GM23338 (cell line): ENCODE data around the gene FXYD7. TPM values are rescaled to one million over a fixed set of nuclear protein-coding genes. Genes with fewer than 3 reads are reported as not detected.

Source experiments
- ATAC-seq: fragments of 200-7000 bp; cut with Tn5 transposase; 3 replicates; pipeline ENCODE4 v1.9.1; 2020
- DNase-seq: peaks from one replicate; pipeline ENCODE4 v3.0.0-alpha.2; 2015; ENCODE audit warnings: low spot score
- H2AFZ ChIP-seq: fragments of 200-600 bp; sonication (generic); 2 replicates; pipeline ENCODE4 v1.8.0; 2016; ENCODE audit warnings: antibody characterized with exemption, mild to moderate bottlenecking, moderate library complexity
- H3F3A ChIP-seq: fragments of 200-600 bp; sonication (generic); replicated peaks from 2 replicates; pipeline ENCODE4 v1.8.0; 2017; ENCODE audit warnings: antibody characterized with exemption, mixed run types, low read depth
- H3K27ac ChIP-seq: fragments of 200-600 bp; sonication (generic); 2 replicates; pipeline ENCODE4 v1.6.1; 2016; ENCODE audit warnings: low read depth
- H3K27me3 ChIP-seq: fragments of 200-600 bp; sonication (generic); 2 replicates; pipeline ENCODE4 v1.8.0; 2016; ENCODE audit warnings: mild to moderate bottlenecking, mixed run types, moderate library complexity; ENCODE audit not compliant: insufficient read depth
- H3K36me3 ChIP-seq: fragments of 200-600 bp; sonication (generic); 2 replicates; pipeline ENCODE4 v1.8.0; 2016; ENCODE audit warnings: mild to moderate bottlenecking; ENCODE audit not compliant: insufficient read depth
- H3K4me1 ChIP-seq: fragments of 200-600 bp; sonication (generic); 2 replicates; pipeline ENCODE4 v1.8.0; 2016; ENCODE audit warnings: mild to moderate bottlenecking, moderate library complexity; ENCODE audit not compliant: insufficient read depth
- H3K4me2 ChIP-seq: fragments of 200-600 bp; sonication (generic); 2 replicates; pipeline ENCODE4 v1.7.1; 2017; ENCODE audit warnings: mixed run types
- H3K4me3 ChIP-seq: fragments of 200-600 bp; sonication (generic); 2 replicates; pipeline ENCODE4 v1.6.1; 2016; ENCODE audit warnings: mixed run types
- H3K79me2 ChIP-seq: fragments of 200-600 bp; sonication (generic); replicated peaks from 2 replicates; pipeline ENCODE4 v1.8.0; 2017; ENCODE audit warnings: mild to moderate bottlenecking; ENCODE audit not compliant: insufficient read depth
- H3K9me2 ChIP-seq: fragments of 200-600 bp; sonication (generic); 2 replicates; pipeline ENCODE4 v1.8.0; 2017; ENCODE audit not compliant: insufficient read depth
- H4K20me1 ChIP-seq: fragments of 200-600 bp; sonication (generic); replicated peaks from 2 replicates; pipeline ENCODE4 v1.8.0; 2017; ENCODE audit warnings: mild to moderate bottlenecking; ENCODE audit not compliant: insufficient read depth
- H3K27ac Mint-ChIP-seq: 2 replicates; pipeline ENCODE4 v1.8.0; 2020; ENCODE audit warnings: inconsistent platforms, mild to moderate bottlenecking, moderate library complexity, mixed read lengths
- H3K27me3 Mint-ChIP-seq: 3 replicates; pipeline ENCODE4 v1.8.0; 2022; ENCODE audit warnings: low read depth, mild to moderate bottlenecking, moderate library complexity, mixed read lengths, inconsistent platforms; ENCODE audit not compliant: insufficient read depth, poor library complexity
- H3K36me3 Mint-ChIP-seq: 3 replicates; pipeline ENCODE4 v1.8.0; 2021; ENCODE audit warnings: low read depth, mild to moderate bottlenecking, inconsistent platforms, moderate library complexity, mixed read lengths
- H3K4me1 Mint-ChIP-seq: 3 replicates; pipeline ENCODE4 v1.8.0; 2020; ENCODE audit warnings: mild to moderate bottlenecking, inconsistent platforms, mixed read lengths
- H3K4me3 Mint-ChIP-seq: 3 replicates; pipeline ENCODE4 v1.8.0; 2021; ENCODE audit warnings: moderate library complexity, mild to moderate bottlenecking, inconsistent platforms, mixed read lengths
- H3K9me3 Mint-ChIP-seq: 3 replicates; pipeline ENCODE4 v1.8.0; 2020; ENCODE audit warnings: moderate library complexity, mild to moderate bottlenecking, inconsistent platforms, mixed read lengths
- CREB1 ChIP-seq: fragments of 250-450 bp; sonication (Bioruptor Pico); IDR thresholded peaks from 2 replicates; pipeline ENCODE4 v1.5.0; 2020; ENCODE audit warnings: low read depth, mild to moderate bottlenecking, moderate library complexity
- EZH2 ChIP-seq: fragments of 200-600 bp; sonication (generic); IDR thresholded peaks from one replicate; pipeline ENCODE4 v1.8.0; 2017; ENCODE audit warnings: antibody characterized with exemption, mild to moderate bottlenecking, low read depth; ENCODE audit not compliant: unreplicated experiment
- EZH2phosphoT487 ChIP-seq: fragments of 200-600 bp; sonication (generic); IDR thresholded peaks from one replicate; pipeline ENCODE4 v1.8.1; 2018; ENCODE audit warnings: antibody characterized with exemption; ENCODE audit not compliant: unreplicated experiment
- JUNB ChIP-seq: IDR thresholded peaks from one replicate; pipeline ENCODE4 v1.6.1; 2016; ENCODE audit warnings: antibody characterized with exemption; ENCODE audit not compliant: unreplicated experiment
- POLR2AphosphoS5 ChIP-seq: IDR thresholded peaks from 2 replicates; pipeline ENCODE4 v1.6.1; 2016; ENCODE audit warnings: antibody characterized with exemption, low read depth
- STAT1 ChIP-seq: IDR thresholded peaks from one replicate; pipeline ENCODE4 v1.6.1; 2016; ENCODE audit warnings: antibody characterized with exemption; ENCODE audit not compliant: unreplicated experiment
- ZNF114 ChIP-seq: fragments of 250-450 bp; sonication (Bioruptor Pico); IDR thresholded peaks from 2 replicates; pipeline ENCODE4 v1.5.0; 2020; ENCODE audit warnings: mild to moderate bottlenecking, moderate library complexity
- ZNF331 ChIP-seq: fragments of 250-450 bp; sonication (Bioruptor Pico); IDR thresholded peaks from 2 replicates; pipeline ENCODE4 v1.5.0; 2020; ENCODE audit warnings: low read depth, mild to moderate bottlenecking, moderate library complexity
- polyA plus RNA-seq: library from polyadenylated mRNA; unstranded; fragments of >200 nt; fragmentation: Nextera tagmentation; extraction: Ambion mirVana; gene quantifications from 2 replicates; pipeline ENCODE4 v1.2.1, GENCODE V29; 2016
- total RNA-seq: library from RNA; depleted of rRNA; stranded (reverse); fragments of >200 nt; shearing (Covaris generic); gene quantifications from 2 replicates; pipeline ENCODE4 v1.2.3, GENCODE V29; 2014
- TF ChIP-seq, protein P1 (sequence below): IDR thresholded peaks from one replicate; pipeline ENCODE4 v1.6.1; 2018; ENCODE audit warnings: antibody characterized with exemption; ENCODE audit not compliant: unreplicated experiment
- TF ChIP-seq, protein P2 (sequence below): fragments of 250-450 bp; sonication (Bioruptor Pico); IDR thresholded peaks from 2 replicates; pipeline ENCODE4 v1.5.0; 2020; ENCODE audit warnings: mild to moderate bottlenecking, moderate library complexity
- TF ChIP-seq, protein P3 (sequence below), 2 experiments: fragments of 200-600 bp in 1 of 2; sonication (generic) in 1 of 2; conservative IDR thresholded peaks; 2 replicates each; pipeline versions ENCODE4 v1.5.1 to v1.6.1; 2016 to 2017; ENCODE audit warnings: antibody characterized with exemption in 2 of 2, low read depth in 2 of 2, mild to moderate bottlenecking in 2 of 2, moderate library complexity in 1 of 2
- TF ChIP-seq, protein P4 (sequence below): IDR thresholded peaks from 2 replicates; pipeline ENCODE4 v1.6.1; 2016; ENCODE audit warnings: antibody characterized with exemption

Gene FXYD7
- total and polyA plus RNA-seq, 2 experiments from 2014 or later, result 9.6 to 44.0 TPM

DNA sequence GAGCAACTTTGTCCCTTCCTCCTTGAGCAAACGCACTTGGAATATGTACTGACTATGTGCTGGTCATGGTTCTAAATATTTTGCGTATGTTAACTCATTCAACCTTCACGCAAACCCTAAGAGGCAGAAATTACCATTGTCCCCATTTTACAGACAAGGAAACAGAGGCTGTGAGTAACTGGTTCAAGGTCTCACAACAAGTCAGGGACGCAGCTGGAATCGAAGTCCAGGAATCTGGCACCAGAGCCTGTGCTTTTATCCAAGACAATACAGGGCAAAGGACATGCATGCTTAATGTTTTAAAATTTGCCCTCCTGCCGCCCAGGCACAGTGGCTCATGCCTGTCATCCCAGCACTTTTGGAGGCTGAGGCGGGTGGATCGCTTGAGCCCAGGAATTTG lies 16.6 kb downstream of the FXYD7 start (continued):
- TF ChIP-seq, protein P1, sequence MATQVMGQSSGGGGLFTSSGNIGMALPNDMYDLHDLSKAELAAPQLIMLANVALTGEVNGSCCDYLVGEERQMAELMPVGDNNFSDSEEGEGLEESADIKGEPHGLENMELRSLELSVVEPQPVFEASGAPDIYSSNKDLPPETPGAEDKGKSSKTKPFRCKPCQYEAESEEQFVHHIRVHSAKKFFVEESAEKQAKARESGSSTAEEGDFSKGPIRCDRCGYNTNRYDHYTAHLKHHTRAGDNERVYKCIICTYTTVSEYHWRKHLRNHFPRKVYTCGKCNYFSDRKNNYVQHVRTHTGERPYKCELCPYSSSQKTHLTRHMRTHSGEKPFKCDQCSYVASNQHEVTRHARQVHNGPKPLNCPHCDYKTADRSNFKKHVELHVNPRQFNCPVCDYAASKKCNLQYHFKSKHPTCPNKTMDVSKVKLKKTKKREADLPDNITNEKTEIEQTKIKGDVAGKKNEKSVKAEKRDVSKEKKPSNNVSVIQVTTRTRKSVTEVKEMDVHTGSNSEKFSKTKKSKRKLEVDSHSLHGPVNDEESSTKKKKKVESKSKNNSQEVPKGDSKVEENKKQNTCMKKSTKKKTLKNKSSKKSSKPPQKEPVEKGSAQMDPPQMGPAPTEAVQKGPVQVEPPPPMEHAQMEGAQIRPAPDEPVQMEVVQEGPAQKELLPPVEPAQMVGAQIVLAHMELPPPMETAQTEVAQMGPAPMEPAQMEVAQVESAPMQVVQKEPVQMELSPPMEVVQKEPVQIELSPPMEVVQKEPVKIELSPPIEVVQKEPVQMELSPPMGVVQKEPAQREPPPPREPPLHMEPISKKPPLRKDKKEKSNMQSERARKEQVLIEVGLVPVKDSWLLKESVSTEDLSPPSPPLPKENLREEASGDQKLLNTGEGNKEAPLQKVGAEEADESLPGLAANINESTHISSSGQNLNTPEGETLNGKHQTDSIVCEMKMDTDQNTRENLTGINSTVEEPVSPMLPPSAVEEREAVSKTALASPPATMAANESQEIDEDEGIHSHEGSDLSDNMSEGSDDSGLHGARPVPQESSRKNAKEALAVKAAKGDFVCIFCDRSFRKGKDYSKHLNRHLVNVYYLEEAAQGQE, result no peak
- no peak for TF ChIP-seq STAT1

DNA sequence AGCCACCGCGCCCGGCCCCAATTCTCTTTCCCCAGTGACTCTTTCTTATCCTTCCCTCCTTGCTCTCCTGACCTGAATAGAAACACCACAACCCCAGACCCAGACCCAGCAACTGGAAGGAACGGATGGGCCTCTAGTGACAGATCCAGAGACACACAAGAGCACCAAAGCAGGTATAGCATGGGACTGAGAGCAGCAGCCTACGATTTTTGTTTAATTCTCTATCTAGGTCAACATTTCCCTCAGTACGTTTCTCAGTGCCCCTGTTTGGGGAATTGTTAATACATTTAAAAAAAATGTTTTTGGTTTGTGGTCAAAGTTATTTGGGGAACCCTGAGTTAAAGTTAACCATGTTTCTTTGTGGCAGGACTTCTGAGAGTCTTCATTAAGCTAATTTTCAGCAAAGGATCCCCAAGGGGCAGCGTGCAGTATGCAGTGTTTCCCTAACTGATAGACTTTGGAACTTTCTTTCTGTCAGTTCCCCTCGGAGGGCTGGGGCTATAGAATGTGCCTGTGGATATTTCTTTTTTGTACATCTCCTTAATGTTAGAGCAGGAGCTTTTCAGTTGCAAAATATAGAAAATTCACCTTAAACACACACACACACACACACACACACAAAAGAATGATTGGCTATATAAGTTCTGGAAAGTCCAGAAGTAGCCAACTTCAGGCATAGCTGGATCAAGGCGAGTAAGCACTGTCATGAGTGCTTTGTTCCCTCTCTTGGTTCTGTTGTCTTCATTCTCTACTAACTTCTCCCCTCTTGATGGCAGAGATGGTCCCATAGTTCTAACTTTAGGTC lies 17.8 kb downstream of the FXYD7 start:
- peaks cover 8% of the 10 kb centered on the region for H3K4me1 Mint-ChIP-seq
- H3K27me3 ChIP-seq, result no peaks in the 10 kb centered on the region
- peaks cover 6% of the 10 kb centered on the region for H3K79me2 ChIP-seq
- H3K4me1 ChIP-seq, result peaks cover 6% of the 10 kb centered on the region; the same call in 1 of the 2 replicates
- peaks cover 14% of the 10 kb centered on the region; the same call in 1 of the 2 replicates for H4K20me1 ChIP-seq
- peaks cover 10% of the 10 kb centered on the region for H3K9me3 Mint-ChIP-seq
- H3K4me3 Mint-ChIP-seq, result no peak overlapping the region
- H3K27me3 Mint-ChIP-seq, result peaks cover 3% of the 10 kb centered on the region
- no peak overlapping the region for H3K4me2 ChIP-seq
- H3K36me3 Mint-ChIP-seq, result peaks cover 97% of the 10 kb centered on the region
- H3K27ac ChIP-seq, result no peak overlapping the region
- no peak overlapping the region for H3K27ac Mint-ChIP-seq
- H3F3A ChIP-seq, result 0 out of 2 replicates have a peak, but pooled peaks cover 3% of the 10 kb centered on the region
- DNase-seq, result no peak
- TF ChIP-seq CREB1 (CRISPR knock-in tag), result no peak
- TF ChIP-seq STAT1, result no peak
- TF ChIP-seq, protein P2, sequence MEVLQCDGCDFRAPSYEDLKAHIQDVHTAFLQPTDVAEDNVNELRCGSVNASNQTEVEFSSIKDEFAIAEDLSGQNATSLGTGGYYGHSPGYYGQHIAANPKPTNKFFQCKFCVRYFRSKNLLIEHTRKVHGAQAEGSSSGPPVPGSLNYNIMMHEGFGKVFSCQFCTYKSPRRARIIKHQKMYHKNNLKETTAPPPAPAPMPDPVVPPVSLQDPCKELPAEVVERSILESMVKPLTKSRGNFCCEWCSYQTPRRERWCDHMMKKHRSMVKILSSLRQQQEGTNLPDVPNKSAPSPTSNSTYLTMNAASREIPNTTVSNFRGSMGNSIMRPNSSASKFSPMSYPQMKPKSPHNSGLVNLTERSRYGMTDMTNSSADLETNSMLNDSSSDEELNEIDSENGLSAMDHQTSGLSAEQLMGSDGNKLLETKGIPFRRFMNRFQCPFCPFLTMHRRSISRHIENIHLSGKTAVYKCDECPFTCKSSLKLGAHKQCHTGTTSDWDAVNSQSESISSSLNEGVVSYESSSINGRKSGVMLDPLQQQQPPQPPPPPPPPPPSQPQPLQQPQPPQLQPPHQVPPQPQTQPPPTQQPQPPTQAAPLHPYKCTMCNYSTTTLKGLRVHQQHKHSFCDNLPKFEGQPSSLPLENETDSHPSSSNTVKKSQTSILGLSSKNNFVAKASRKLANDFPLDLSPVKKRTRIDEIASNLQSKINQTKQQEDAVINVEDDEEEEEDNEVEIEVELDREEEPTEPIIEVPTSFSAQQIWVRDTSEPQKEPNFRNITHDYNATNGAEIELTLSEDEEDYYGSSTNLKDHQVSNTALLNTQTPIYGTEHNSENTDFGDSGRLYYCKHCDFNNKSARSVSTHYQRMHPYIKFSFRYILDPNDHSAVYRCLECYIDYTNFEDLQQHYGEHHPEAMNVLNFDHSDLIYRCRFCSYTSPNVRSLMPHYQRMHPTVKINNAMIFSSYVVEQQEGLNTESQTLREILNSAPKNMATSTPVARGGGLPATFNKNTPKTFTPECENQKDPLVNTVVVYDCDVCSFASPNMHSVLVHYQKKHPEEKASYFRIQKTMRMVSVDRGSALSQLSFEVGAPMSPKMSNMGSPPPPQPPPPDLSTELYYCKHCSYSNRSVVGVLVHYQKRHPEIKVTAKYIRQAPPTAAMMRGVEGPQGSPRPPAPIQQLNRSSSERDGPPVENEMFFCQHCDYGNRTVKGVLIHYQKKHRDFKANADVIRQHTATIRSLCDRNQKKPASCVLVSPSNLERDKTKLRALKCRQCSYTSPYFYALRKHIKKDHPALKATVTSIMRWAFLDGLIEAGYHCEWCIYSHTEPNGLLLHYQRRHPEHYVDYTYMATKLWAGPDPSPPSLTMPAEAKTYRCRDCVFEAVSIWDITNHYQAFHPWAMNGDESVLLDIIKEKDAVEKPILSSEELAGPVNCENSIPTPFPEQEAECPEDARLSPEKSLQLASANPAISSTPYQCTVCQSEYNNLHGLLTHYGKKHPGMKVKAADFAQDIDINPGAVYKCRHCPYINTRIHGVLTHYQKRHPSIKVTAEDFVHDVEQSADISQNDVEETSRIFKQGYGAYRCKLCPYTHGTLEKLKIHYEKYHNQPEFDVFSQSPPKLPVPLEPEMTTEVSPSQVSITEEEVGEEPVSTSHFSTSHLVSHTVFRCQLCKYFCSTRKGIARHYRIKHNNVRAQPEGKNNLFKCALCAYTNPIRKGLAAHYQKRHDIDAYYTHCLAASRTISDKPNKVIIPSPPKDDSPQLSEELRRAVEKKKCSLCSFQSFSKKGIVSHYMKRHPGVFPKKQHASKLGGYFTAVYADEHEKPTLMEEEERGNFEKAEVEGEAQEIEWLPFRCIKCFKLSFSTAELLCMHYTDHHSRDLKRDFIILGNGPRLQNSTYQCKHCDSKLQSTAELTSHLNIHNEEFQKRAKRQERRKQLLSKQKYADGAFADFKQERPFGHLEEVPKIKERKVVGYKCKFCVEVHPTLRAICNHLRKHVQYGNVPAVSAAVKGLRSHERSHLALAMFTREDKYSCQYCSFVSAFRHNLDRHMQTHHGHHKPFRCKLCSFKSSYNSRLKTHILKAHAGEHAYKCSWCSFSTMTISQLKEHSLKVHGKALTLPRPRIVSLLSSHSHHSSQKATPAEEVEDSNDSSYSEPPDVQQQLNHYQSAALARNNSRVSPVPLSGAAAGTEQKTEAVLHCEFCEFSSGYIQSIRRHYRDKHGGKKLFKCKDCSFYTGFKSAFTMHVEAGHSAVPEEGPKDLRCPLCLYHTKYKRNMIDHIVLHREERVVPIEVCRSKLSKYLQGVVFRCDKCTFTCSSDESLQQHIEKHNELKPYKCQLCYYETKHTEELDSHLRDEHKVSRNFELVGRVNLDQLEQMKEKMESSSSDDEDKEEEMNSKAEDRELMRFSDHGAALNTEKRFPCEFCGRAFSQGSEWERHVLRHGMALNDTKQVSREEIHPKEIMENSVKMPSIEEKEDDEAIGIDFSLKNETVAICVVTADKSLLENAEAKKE (CRISPR knock-in tag), result no peak
- no peak for TF ChIP-seq JUNB
- TF ChIP-seq, protein P3, sequence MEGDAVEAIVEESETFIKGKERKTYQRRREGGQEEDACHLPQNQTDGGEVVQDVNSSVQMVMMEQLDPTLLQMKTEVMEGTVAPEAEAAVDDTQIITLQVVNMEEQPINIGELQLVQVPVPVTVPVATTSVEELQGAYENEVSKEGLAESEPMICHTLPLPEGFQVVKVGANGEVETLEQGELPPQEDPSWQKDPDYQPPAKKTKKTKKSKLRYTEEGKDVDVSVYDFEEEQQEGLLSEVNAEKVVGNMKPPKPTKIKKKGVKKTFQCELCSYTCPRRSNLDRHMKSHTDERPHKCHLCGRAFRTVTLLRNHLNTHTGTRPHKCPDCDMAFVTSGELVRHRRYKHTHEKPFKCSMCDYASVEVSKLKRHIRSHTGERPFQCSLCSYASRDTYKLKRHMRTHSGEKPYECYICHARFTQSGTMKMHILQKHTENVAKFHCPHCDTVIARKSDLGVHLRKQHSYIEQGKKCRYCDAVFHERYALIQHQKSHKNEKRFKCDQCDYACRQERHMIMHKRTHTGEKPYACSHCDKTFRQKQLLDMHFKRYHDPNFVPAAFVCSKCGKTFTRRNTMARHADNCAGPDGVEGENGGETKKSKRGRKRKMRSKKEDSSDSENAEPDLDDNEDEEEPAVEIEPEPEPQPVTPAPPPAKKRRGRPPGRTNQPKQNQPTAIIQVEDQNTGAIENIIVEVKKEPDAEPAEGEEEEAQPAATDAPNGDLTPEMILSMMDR (conservative IDR thresholded peaks at IDR 0.05; ENCODE audit: low read depth in 2 of 2), result no peak
- TF ChIP-seq, protein P4, sequence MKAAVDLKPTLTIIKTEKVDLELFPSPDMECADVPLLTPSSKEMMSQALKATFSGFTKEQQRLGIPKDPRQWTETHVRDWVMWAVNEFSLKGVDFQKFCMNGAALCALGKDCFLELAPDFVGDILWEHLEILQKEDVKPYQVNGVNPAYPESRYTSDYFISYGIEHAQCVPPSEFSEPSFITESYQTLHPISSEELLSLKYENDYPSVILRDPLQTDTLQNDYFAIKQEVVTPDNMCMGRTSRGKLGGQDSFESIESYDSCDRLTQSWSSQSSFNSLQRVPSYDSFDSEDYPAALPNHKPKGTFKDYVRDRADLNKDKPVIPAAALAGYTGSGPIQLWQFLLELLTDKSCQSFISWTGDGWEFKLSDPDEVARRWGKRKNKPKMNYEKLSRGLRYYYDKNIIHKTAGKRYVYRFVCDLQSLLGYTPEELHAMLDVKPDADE, result no peak
- no peak for TF ChIP-seq EZH2
- TF ChIP-seq ZNF331, result no peak
- TF ChIP-seq ZNF114 (CRISPR knock-in tag), result no peak
- no peak for TF ChIP-seq EZH2phosphoT487
- no peak for TF ChIP-seq POLR2AphosphoS5
- no peak overlapping the region for H2AFZ ChIP-seq
- ATAC-seq, result no peak
- H3K36me3 ChIP-seq, result peaks cover 57% of the 10 kb centered on the region
- no peaks in the 10 kb centered on the region for H3K9me2 ChIP-seq
- no peak overlapping the region for H3K4me3 ChIP-seq
